Smooth muscle cell (in vitro differentiated cells): ENCODE data around the gene CMTM8. TPM values are rescaled to one million over a fixed set of nuclear protein-coding genes. Genes with fewer than 3 reads are reported as not detected.

Source experiments
- DNase-seq: peaks from one replicate; lab custom pipeline; 2025; ENCODE audit not compliant: unreplicated experiment; lab: John Stamatoyannopoulos, UW
- H2AFZ ChIP-seq: fragments of 200-600 bp; sonication (generic); 2 replicates; pipeline ENCODE4 v1.6.0; 2016; ENCODE audit warnings: antibody characterized with exemption, low read depth, mild to moderate bottlenecking
- H3F3A ChIP-seq: fragments of 200-600 bp; sonication (generic); 2 replicates; pipeline ENCODE4 v1.6.0; 2017; ENCODE audit warnings: antibody characterized with exemption, low read depth
- H3K27ac ChIP-seq: fragments of 200-600 bp; sonication (generic); 2 replicates; pipeline ENCODE4 v1.5.1; 2016; ENCODE audit warnings: low read depth, mild to moderate bottlenecking
- H3K27me3 ChIP-seq: fragments of 200-600 bp; sonication (generic); 2 replicates; pipeline ENCODE4 v1.6.1; 2016; ENCODE audit warnings: low read depth, mild to moderate bottlenecking
- H3K36me3 ChIP-seq: fragments of 200-600 bp; sonication (generic); 2 replicates; pipeline ENCODE4 v1.5.1; 2016; ENCODE audit warnings: low read depth
- H3K4me1 ChIP-seq: fragments of 200-600 bp; sonication (generic); 2 replicates; pipeline ENCODE4 v1.5.1; 2016; ENCODE audit warnings: low read depth
- H3K4me2 ChIP-seq: fragments of 200-600 bp; sonication (generic); 2 replicates; pipeline ENCODE4 v1.6.0; 2016; ENCODE audit warnings: mild to moderate bottlenecking
- H3K4me3 ChIP-seq: fragments of 200-600 bp; sonication (generic); 2 replicates; pipeline ENCODE4 v1.5.1; 2016; ENCODE audit warnings: mild to moderate bottlenecking
- H3K79me2 ChIP-seq: fragments of 200-600 bp; sonication (generic); 2 replicates; pipeline ENCODE4 v1.6.0; 2016; ENCODE audit warnings: low read depth, mild to moderate bottlenecking
- H3K9ac ChIP-seq: fragments of 200-600 bp; sonication (generic); 2 replicates; pipeline ENCODE4 v1.6.0; 2016; ENCODE audit warnings: low read depth
- H3K9me3 ChIP-seq: fragments of 200-600 bp; sonication (generic); replicated peaks from 2 replicates; pipeline ENCODE4 v1.5.1; 2016; ENCODE audit warnings: low read depth
- H4K20me1 ChIP-seq: fragments of 200-600 bp; sonication (generic); 2 replicates; pipeline ENCODE4 v1.6.0; 2016; ENCODE audit warnings: low read depth
- WGBS: methylation state at CpG from one replicate; pipeline ENCODE4 v1.1.7; 2016; ENCODE audit warnings: low lambda C conversion rate; 5-methylcytosine and 5-hydroxymethylcytosine counted together
- polyA plus RNA-seq: library from polyadenylated mRNA; unstranded; fragments of >200 nt; fragmentation: Nextera tagmentation; extraction: Ambion mirVana; gene quantifications from 2 replicates; pipeline ENCODE4 v1.2.1, GENCODE V29; 2016
- total RNA-seq: library from RNA; depleted of rRNA; stranded (reverse); fragments of >200 nt; gene quantifications from 2 replicates; pipeline ENCODE4 v1.2.3, GENCODE V29; 2014
- TF ChIP-seq, protein P1 (sequence below): fragments of 200-600 bp; sonication (generic); IDR thresholded peaks from 2 replicates; pipeline ENCODE4 v1.5.1; 2017; ENCODE audit warnings: borderline replicate concordance, mild to moderate bottlenecking, antibody characterized with exemption; ENCODE audit not compliant: insufficient read depth, poor library complexity, severe bottlenecking

The CMTM8 gene
- total and polyA plus RNA-seq, 2 experiments from 2014 or later, result 1.9 TPM

DNA sequence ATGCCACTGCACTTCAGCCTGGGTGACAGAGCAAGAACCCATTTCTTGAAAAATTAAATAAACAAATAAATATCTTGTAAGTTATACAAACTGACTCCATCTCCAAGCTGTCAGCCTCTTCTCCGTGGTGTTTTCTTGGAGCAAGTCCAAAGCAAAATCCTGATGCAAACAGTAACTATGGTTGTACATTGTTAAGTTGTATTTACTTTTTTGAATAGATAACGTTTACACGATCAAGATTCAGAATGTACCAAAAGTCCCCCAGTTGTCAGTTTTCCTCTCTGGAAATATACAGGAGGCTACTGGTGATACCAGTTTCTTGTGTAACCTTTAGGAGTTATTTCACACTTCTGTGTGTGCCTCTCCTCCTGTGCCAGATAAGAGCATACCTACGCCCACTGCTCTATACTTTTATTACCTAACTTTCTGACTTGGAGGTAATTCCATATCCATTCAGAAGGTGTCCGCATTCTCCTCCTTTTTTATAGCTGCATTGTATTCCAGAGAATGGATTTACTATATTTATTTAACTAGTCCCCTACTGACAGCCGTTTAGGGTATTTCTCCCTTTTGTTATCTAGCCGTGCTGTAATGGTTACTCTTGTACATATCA, 167.3 kb downstream of the CMTM8 start:
- H4K20me1 ChIP-seq, result no peaks in the 10 kb centered on the region
- no peak overlapping the region for H3K27ac ChIP-seq
- H3K4me2 ChIP-seq, result no peak overlapping the region
- H3K4me3 ChIP-seq, result no peak overlapping the region
- TF ChIP-seq, protein P1, sequence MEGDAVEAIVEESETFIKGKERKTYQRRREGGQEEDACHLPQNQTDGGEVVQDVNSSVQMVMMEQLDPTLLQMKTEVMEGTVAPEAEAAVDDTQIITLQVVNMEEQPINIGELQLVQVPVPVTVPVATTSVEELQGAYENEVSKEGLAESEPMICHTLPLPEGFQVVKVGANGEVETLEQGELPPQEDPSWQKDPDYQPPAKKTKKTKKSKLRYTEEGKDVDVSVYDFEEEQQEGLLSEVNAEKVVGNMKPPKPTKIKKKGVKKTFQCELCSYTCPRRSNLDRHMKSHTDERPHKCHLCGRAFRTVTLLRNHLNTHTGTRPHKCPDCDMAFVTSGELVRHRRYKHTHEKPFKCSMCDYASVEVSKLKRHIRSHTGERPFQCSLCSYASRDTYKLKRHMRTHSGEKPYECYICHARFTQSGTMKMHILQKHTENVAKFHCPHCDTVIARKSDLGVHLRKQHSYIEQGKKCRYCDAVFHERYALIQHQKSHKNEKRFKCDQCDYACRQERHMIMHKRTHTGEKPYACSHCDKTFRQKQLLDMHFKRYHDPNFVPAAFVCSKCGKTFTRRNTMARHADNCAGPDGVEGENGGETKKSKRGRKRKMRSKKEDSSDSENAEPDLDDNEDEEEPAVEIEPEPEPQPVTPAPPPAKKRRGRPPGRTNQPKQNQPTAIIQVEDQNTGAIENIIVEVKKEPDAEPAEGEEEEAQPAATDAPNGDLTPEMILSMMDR, result no peak
- H3K79me2 ChIP-seq, result peaks cover 21% of the 10 kb centered on the region
- H3K36me3 ChIP-seq, result no peaks in the 10 kb centered on the region
- DNase-seq, result no peak
- H3K27me3 ChIP-seq, result no peaks in the 10 kb centered on the region
- no peak overlapping the region for H3K9ac ChIP-seq
- H3F3A ChIP-seq, result peaks cover 6% of the 10 kb centered on the region
- H3K4me1 ChIP-seq, result peaks cover 15% of the 10 kb centered on the region
- no peak overlapping the region for H2AFZ ChIP-seq
- no peaks in the 10 kb centered on the region for H3K9me3 ChIP-seq
- 92% methylated on average over 7 of the region's 7 CpGs for WGBS

DNA sequence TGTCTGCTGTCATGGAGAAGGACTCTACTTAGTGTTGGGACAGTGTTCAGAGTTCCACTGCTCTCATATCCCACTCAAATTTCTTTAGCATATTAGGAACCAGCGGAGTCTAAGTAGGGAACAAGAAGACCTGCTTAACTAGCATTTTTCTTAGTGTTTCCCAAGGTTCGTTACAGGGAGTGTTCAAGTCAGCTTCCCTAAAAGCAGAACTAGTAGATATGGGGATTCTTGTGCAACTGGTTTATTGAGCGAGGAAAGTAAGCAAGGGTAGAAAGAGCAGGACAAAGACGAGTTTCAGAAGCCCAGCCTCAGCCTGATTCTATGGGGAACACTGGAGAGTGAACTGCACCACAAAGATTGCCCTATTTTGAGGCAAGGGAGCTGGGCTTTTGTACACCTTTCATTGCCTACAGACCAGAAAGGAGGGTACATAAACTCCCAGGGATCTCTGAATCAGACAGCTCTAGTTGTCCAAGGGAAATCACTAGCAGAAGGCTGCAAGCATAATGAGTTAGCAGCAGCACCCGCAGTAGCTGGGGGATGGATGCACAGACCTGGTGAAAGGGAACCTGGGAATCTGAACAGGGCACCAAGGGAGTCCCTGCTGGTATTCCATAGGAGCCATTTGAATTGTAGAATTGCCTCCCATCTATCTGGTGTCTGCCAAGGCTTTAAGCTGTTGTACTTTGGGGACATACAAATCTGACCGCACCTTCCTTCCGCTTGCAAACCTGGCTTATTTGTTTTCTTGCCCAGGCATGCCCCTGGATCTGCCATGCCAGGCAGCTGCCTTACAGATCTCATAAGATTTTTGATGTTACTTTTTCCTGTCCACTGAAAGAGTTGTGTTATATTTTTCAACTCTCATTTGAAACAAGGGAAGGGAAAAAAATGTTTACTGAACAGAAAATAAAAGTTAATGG, 168.3 kb downstream of the CMTM8 start:
- Histone ChIP-seq H3K9ac (no peak overlapping the region), H3F3A (peaks cover 4% of the 10 kb centered on the region), H3K79me2 (peaks cover 21% of the 10 kb centered on the region), H3K27me3 (no peaks in the 10 kb centered on the region), H3K9me3 (no peaks in the 10 kb centered on the region), H3K4me3 (no peak overlapping the region), H3K27ac (peak overlapping the region; percentile 64), H3K4me2 (peak overlapping the region; percentile 15), H3K36me3 (no peaks in the 10 kb centered on the region), H2AFZ (no peak overlapping the region), H4K20me1 (no peaks in the 10 kb centered on the region), H3K4me1 (peaks cover 18% of the 10 kb centered on the region)
- DNase-seq, result no peak
- 72% methylated on average over 7 of the region's 7 CpGs for WGBS
- TF ChIP-seq, protein P1, result no peak

DNA sequence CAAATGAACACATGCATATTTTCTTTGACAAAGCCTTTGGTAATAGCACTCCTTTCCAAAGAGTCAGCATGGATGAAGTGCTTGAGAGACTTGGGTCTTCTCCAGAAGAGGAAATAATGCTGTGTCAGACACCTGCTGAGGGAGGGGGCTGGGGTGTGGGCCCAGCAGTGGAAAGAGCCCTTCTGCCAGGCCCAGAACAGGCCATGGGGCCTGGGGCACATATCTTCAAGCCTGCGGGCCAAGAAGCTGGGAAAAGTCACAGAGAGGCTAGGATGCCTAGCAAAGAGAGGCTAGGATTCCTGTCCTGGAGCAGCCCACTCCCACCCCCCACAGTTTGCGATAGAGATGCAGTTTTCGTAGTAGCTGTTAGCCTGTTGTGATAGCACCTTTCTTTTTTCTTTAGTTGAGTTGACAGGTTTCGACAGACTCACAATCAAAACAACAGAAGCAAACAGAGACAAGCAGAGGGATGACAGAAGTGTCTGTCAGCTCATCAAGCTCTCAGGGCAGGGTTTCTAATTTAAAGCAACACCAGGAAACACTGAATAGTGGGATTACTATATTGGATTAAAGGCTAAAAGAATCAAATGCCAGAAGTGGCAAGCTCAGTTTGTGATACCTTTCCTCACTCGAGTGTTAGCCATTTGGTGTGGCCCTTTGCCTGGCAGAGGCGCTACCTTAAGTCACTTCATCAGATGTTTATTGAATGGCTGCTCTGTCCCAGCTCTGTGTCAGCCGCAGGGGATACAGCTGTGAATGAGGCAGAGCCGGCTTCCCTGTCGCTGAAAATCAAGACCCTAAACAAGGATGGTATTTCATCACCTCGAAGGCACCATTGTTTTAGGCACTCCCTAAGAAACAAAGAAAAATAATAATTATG, 172.1 kb downstream of the CMTM8 start:
- no peaks in the 10 kb centered on the region for H3K36me3 ChIP-seq
- 68% methylated on average over 10 of the region's 10 CpGs for WGBS
- H3K27ac ChIP-seq, result peak overlapping the region; percentile 4
- H3F3A ChIP-seq, result no peaks in the 10 kb centered on the region
- no peak for DNase-seq
- TF ChIP-seq, protein P1, result no peak
- H3K4me3 ChIP-seq, result no peak overlapping the region
- H3K4me1 ChIP-seq, result peaks cover 13% of the 10 kb centered on the region
- H4K20me1 ChIP-seq, result no peaks in the 10 kb centered on the region
- peaks cover 8% of the 10 kb centered on the region for H3K79me2 ChIP-seq
- H3K9ac ChIP-seq, result no peak overlapping the region
- H3K4me2 ChIP-seq, result no peak overlapping the region
- no peaks in the 10 kb centered on the region for H3K27me3 ChIP-seq
- no peak overlapping the region for H2AFZ ChIP-seq
- no peaks in the 10 kb centered on the region for H3K9me3 ChIP-seq
